CD14-positive monocyte (primary cell): ENCODE measurements around the gene MON1A. TPM values are rescaled to one million over a fixed set of nuclear protein-coding genes. Genes with fewer than 3 reads are reported as not detected.

Experiments used
- DNase-seq, 3 donors: peaks; one replicate each; pipeline ENCODE4 v3.0.0-alpha.2; 2011 to 2022
- H2AFZ ChIP-seq: 2 replicates; pipeline ENCODE4 v1.6.0; 2012; ENCODE audit warnings: mild to moderate bottlenecking, low read depth, low read length, inconsistent platforms; ENCODE audit not compliant: insufficient read depth, poor library complexity, severe bottlenecking
- H3K27ac ChIP-seq, 2 donors: 1 replicate in 1 of 2; 2 replicates in 1 of 2; pipeline ENCODE4 v1.5.1; 2012 to 2013; ENCODE audit warnings: low read length in 2 of 2, control low read depth in 1 of 2, inconsistent platforms in 1 of 2, low read depth in 1 of 2, mild to moderate bottlenecking in 1 of 2
- H3K27me3 ChIP-seq, 2 donors: one replicate each; pipeline versions ENCODE4 v1.6.0 to v1.6.1; 2011 to 2013; ENCODE audit warnings: low read length in 2 of 2; ENCODE audit not compliant: control insufficient read depth in 2 of 2, insufficient read depth in 2 of 2
- H3K36me3 ChIP-seq, 2 donors: replicated peaks in 1 of 2; 1 replicate in 1 of 2; 2 replicates in 1 of 2; pipeline versions ENCODE4 v1.5.1 to v1.6.1; 2012 to 2013; ENCODE audit warnings: low read length in 2 of 2, control low read depth in 1 of 2, inconsistent platforms in 1 of 2, mild to moderate bottlenecking in 1 of 2; ENCODE audit not compliant: insufficient read depth in 2 of 2, control insufficient read depth in 1 of 2
- H3K4me1 ChIP-seq, 2 donors: 1 replicate in 1 of 2; 2 replicates in 1 of 2; pipeline versions ENCODE4 v1.5.1 to v1.6.1; 2012 to 2013; ENCODE audit warnings: low read length in 2 of 2, control low read depth in 1 of 2, inconsistent platforms in 1 of 2, mild to moderate bottlenecking in 1 of 2, moderate library complexity in 1 of 2; ENCODE audit not compliant: insufficient read depth in 2 of 2, control insufficient read depth in 1 of 2
- H3K4me2 ChIP-seq: replicated peaks from 2 replicates; pipeline ENCODE3; 2012; ENCODE audit warnings: low read length, moderate library complexity, mild to moderate bottlenecking; ENCODE audit not compliant: poor library complexity, severe bottlenecking; ENCODE audit errors: extremely low read depth
- H3K4me3 ChIP-seq, 3 experiments: fragments of 200-600 bp in 1 of 3; sonication (generic) in 1 of 3; replicated peaks in 1 of 3; 1 replicate in 2 of 3; 2 replicates in 1 of 3; pipeline ENCODE4 v1.5.1; 2011 to 2013; ENCODE audit warnings: low read length in 3 of 3, mild to moderate bottlenecking in 3 of 3, control low read depth in 2 of 3, low read depth in 2 of 3, inconsistent platforms in 1 of 3, moderate library complexity in 1 of 3
- H3K79me2 ChIP-seq: 2 replicates; pipeline ENCODE4 v1.6.0; 2012; ENCODE audit warnings: mild to moderate bottlenecking, control low read depth, inconsistent platforms, low read length, moderate library complexity; ENCODE audit not compliant: insufficient read depth
- H3K9ac ChIP-seq: 2 replicates; pipeline ENCODE4 v1.6.0; 2017; ENCODE audit warnings: low read length, mild to moderate bottlenecking; ENCODE audit not compliant: insufficient read depth, poor library complexity, severe bottlenecking
- H3K9me3 ChIP-seq, 2 donors: replicated peaks in 1 of 2; 1 replicate in 1 of 2; 2 replicates in 1 of 2; pipeline versions ENCODE4 v1.5.1 to v1.6.1; 2012 to 2013; ENCODE audit warnings: low read length in 2 of 2, control low read depth in 1 of 2; ENCODE audit not compliant: control insufficient read depth in 1 of 2, insufficient read depth in 1 of 2
- H4K20me1 ChIP-seq: 2 replicates; pipeline ENCODE4 v1.6.0; 2012; ENCODE audit warnings: mild to moderate bottlenecking, low read length, control low read depth, moderate library complexity; ENCODE audit not compliant: insufficient read depth
- H3K27ac Mint-ChIP-seq, 7 donors: one replicate each; pipeline ENCODE4 v1.8.0; 2020; ENCODE audit warnings: mild to moderate bottlenecking in 7 of 7, mixed read lengths in 7 of 7, moderate library complexity in 6 of 7, inconsistent platforms in 2 of 7
- H3K27me3 Mint-ChIP-seq, 3 donors: one replicate each; pipeline ENCODE4 v1.8.0; 2021 to 2022; ENCODE audit warnings: low read depth in 3 of 3, mild to moderate bottlenecking in 3 of 3, mixed read lengths in 3 of 3, moderate library complexity in 3 of 3, inconsistent platforms in 1 of 3
- H3K36me3 Mint-ChIP-seq, 2 donors: one replicate each; pipeline ENCODE4 v1.8.0; 2020; ENCODE audit warnings: mixed read lengths in 2 of 2, inconsistent platforms in 1 of 2, mild to moderate bottlenecking in 1 of 2
- H3K4me1 Mint-ChIP-seq: one replicate; pipeline ENCODE4 v1.8.0; 2020; ENCODE audit warnings: mild to moderate bottlenecking, mixed read lengths
- H3K4me3 Mint-ChIP-seq, 2 donors: one replicate each; pipeline ENCODE4 v1.8.0; 2020; ENCODE audit warnings: mild to moderate bottlenecking in 2 of 2, mixed read lengths in 2 of 2, moderate library complexity in 1 of 2
- H3K9me3 Mint-ChIP-seq, 7 donors: one replicate each; pipeline ENCODE4 v1.8.0; 2020 to 2022; ENCODE audit warnings: mixed read lengths in 7 of 7, mild to moderate bottlenecking in 6 of 7, moderate library complexity in 6 of 7, inconsistent platforms in 2 of 7
- CTCF ChIP-seq: fragments of 200-600 bp; IDR thresholded peaks from one replicate; pipeline ENCODE4 v1.8.0; 2022; ENCODE audit warnings: antibody characterized with exemption, mild to moderate bottlenecking
- WGBS: methylation state at CpG from one replicate; pipeline ENCODE4 v1.1.5; 2013; ENCODE audit warnings: missing lambda C conversion rate; ENCODE audit not compliant: insufficient coverage; 5-methylcytosine and 5-hydroxymethylcytosine counted together
- intact Hi-C, 2 donors: fragments of 100-400 bp; cut with micrococcal nuclease; formaldehyde crosslinking; loops; one replicate each; pipeline versions ENCODE4 v1.15.0 to v1.15.1; 2023
- polyA plus RNA-seq, 3 donors: library from polyadenylated mRNA; depleted of rRNA in 1 of 3; unstranded in 2 of 3; stranded (reverse) in 1 of 3; fragments of 300-500 nt in 2 of 3; fragments of >200 nt in 1 of 3; fragmentation: Illumina TruSeq in 2 of 3; gene quantifications; 1 replicate in 2 of 3; 2 replicates in 1 of 3; pipeline ENCODE4 v1.2.3, GENCODE V29; 2012 to 2021

Gene MON1A
- polyA plus RNA-seq, 3 donors: 5.4 to 6.6 (median 6.1) TPM

- WGBS: 89% methylated on average over 5 of the region's 5 CpGs
- Histone ChIP-seq H3K9me3 (no peaks in the 10 kb centered on the region), H4K20me1 (no peaks in the 10 kb centered on the region), H3K79me2 (no peaks in the 10 kb centered on the region), H3K4me1 (peaks cover 4 to 6% of the 10 kb centered on the region in 2 donors), H3K27ac (no peak overlapping the region), H2AFZ (no peak overlapping the region), H3K27me3 (peaks cover 0 to under 1% of the 10 kb centered on the region in 2 donors), H3K36me3 (no peaks in the 10 kb centered on the region), H3K9ac (no peak overlapping the region), H3K4me2 (no peak overlapping the region), H3K4me3 (no peak overlapping the region)
- peaks cover 0 to 3% (median 0%) of the 10 kb centered on the region in 3 donors for H3K27me3 Mint-ChIP-seq
- no peak for TF ChIP-seq CTCF
- DNase-seq: no peak
- H3K27ac Mint-ChIP-seq: no peak overlapping the region
- no peaks in the 10 kb centered on the region for H3K9me3 Mint-ChIP-seq
- H3K4me1 Mint-ChIP-seq: peaks cover 14% of the 10 kb centered on the region
- intact Hi-C loops: no loop called here
- H3K36me3 Mint-ChIP-seq: no peaks in the 10 kb centered on the region
- H3K4me3 Mint-ChIP-seq: no peak overlapping the region
Observed at GRCh38 chr3:49876567-49876966, 53.0 kb downstream of the MON1A start.

DNA sequence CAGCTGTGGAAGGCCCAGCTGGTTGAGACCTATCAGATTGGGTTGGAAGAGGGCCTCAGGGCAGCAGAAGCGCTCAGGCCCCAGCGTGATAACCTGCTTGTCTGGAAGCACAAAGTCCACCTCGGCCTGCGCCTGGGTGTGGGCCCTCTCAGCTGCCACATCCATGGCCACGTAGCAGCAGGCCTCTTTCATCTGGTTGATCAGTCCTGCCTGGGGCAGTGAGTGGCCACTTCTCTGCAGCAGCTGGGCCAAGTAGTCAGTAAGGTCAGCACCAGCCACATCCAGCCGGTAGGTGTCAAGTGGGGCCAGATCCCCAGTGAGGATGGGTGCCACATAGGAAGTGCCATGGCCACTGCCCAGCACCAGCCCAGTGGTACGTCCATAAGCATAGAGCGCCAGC, 56.0 kb downstream of the MON1A start:
- no peak for TF ChIP-seq CTCF
- Mint-ChIP-seq H3K27ac (no peak overlapping the region), H3K9me3 (peaks cover 0 to 1% (median 0%) of the 10 kb centered on the region in 7 donors), H3K36me3 (no peaks in the 10 kb centered on the region), H3K4me1 (peaks cover 19% of the 10 kb centered on the region), H3K4me3 (no peak overlapping the region), H3K27me3 (peaks cover 16 to 29% (median 24%) of the 10 kb centered on the region in 3 donors)
- intact Hi-C loops: no loop called here
- no peak overlapping the region for H3K4me3 ChIP-seq
- peaks cover 9 to 26% of the 10 kb centered on the region in 2 donors for H3K27me3 ChIP-seq
- H2AFZ ChIP-seq: no peak overlapping the region
- H3K4me2 ChIP-seq: no peak overlapping the region
- H3K79me2 ChIP-seq: no peaks in the 10 kb centered on the region
- H3K36me3 ChIP-seq: no peaks in the 10 kb centered on the region
- H3K27ac ChIP-seq: no peak overlapping the region
- peaks cover 9 to 16% of the 10 kb centered on the region in 2 donors for H3K4me1 ChIP-seq
- H4K20me1 ChIP-seq: no peaks in the 10 kb centered on the region
- no peak for DNase-seq
- H3K9me3 ChIP-seq: no peaks in the 10 kb centered on the region
- H3K9ac ChIP-seq: no peak overlapping the region
- 95% methylated on average over 8 of the region's 8 CpGs for WGBS
